NT2/D1 (cell line): ENCODE results near the gene LHX8.
A peak's percentile ranks its signal among the peaks of the same experiment; 100 is the strongest.

Source experiments
- SUZ12 ChIP-seq: IDR thresholded peaks from 2 replicates; pipeline ENCODE4 v1.6.1; 2011; ENCODE audit not compliant: insufficient read length, insufficient read depth; ENCODE audit errors: extremely low read depth
- YY1 ChIP-seq: IDR thresholded peaks from 2 replicates; pipeline ENCODE4 v1.6.1; 2011; ENCODE audit not compliant: insufficient read length, insufficient read depth

DNA sequence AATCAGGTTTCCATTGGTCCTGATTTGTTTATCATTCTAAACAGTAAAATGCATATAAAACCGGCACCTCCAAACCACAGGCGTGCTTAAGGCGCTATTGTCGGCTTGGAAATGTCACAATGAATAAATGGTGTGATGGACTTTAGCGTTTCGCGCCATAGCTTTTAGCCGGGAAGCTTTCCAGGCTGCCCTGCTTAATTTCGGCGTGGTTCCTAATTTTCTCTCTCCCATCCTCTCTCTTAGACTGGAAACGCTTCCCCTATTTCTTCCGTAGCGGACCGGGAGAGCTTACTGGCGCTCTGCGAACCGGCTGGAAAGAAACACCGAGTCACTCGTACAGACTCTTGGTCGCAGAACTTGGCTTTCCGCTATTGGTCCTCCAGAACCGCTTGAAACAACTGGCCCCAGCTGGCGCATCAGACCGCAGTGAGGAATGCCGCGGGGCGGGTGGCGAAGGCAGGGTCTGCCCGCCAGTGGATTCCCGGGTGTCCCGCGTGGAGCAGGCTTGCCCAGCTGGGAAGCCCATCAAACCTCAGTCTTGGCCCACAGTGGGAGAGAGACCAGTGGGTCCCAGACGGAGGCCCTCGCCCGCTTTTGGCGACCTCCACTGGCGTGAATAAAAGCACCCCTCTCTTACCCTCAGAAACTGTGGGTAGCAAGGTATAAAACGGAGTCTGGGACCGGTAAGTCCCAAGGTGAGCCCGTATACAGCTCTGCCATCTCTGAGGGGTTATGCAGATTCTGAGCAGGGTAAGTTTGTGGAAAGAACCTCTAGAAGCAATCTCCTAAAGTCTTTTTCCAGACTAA lies 4.0 kb upstream of the LHX8 start:
- TF ChIP-seq YY1: no peak
- TF ChIP-seq SUZ12: peak; percentile 76
